Adrenal gland (tissue), 19 donors: ENCODE results near the gene SELP. TPM values are rescaled to one million over a fixed set of nuclear protein-coding genes. Genes with fewer than 3 reads are reported as not detected.
"Not testable (repeated sequence)": the region's sequence is repeated elsewhere in the genome, so short reads cannot be mapped to it uniquely, and the experiment has no call there.

ENCODE experiments used
- DNase-seq, 7 donors: peaks; one replicate each; pipeline ENCODE4 v3.0.0-alpha.2; 2019 to 2020
- H3K27ac ChIP-seq, 5 donors: fragments of 200-600 bp; sonication (generic) in 4 of 5; 1 replicate in 3 of 5; 2 replicates in 2 of 5; pipeline versions ENCODE4 v1.5.1 to v1.8.0; 2016 to 2020; ENCODE audit warnings: mild to moderate bottlenecking in 1 of 5
- H3K27me3 ChIP-seq: fragments of 200-600 bp; 2 replicates; pipeline ENCODE4 v1.8.0; 2021
- H3K36me3 ChIP-seq, 2 donors: fragments of 200-600 bp; replicated peaks in 1 of 2; 1 replicate in 1 of 2; 2 replicates in 1 of 2; pipeline versions ENCODE4 v1.5.1 to v1.8.0; 2018 to 2022
- H3K4me1 ChIP-seq, 2 donors: fragments of 200-600 bp; replicated peaks in 1 of 2; 1 replicate in 1 of 2; 2 replicates in 1 of 2; pipeline versions ENCODE4 v1.5.1 to v1.8.0; 2018 to 2021
- H3K4me3 ChIP-seq, 4 donors: fragments of 200-600 bp; sonication (generic) in 3 of 4; one replicate each; pipeline ENCODE4 v1.5.1; 2016 to 2018
- H3K9me3 ChIP-seq, 3 donors: fragments of 200-600 bp; sonication (generic) in 1 of 3; replicated peaks in 1 of 3; 1 replicate in 2 of 3; 2 replicates in 1 of 3; pipeline versions ENCODE4 v1.5.1 to v1.8.0; 2016 to 2021
- POLR2A ChIP-seq, 2 donors: fragments of 450-650 bp; IDR thresholded peaks; one replicate each; pipeline ENCODE4 v1.6.1; 2017; ENCODE audit warnings: antibody characterized with exemption in 2 of 2, mild to moderate bottlenecking in 2 of 2, moderate library complexity in 1 of 2
- WGBS, 4 donors: extraction: QIAGEN DNeasy Blood & Tissue Kit in 2 of 4; methylation state at CpG; one replicate each; pipeline versions ENCODE4 v1.1.5 to v1.1.7; 2013 to 2017; 5-methylcytosine and 5-hydroxymethylcytosine counted together
- intact Hi-C, 2 donors: fragments of 100-400 bp; cut with DNase I; formaldehyde crosslinking; loops; one replicate each; pipeline versions ENCODE4 v1.14.1 to v1.15.0; 2022 to 2023
- long read RNA-seq, 10 donors: library from polyadenylated mRNA in 3 of 10; unstranded in 2 of 10; stranded (forward) in 1 of 10; transcript quantifications; one replicate each; pipeline ENCODE4 v2.0.0 and lab custom pipeline, GENCODE V29; 2021 to 2026
- polyA plus RNA-seq, 3 donors: library from polyadenylated mRNA; stranded (reverse); fragments of 200-250 nt in 2 of 3; fragments of 350-450 nt in 1 of 3; fragmentation: Illumina TruSeq in 1 of 3; extraction: RNeasy Lipid Tissue Mini Kit (QIAGEN cat#74804) in 1 of 3; gene quantifications; one replicate each; pipeline ENCODE4 v1.2.3, GENCODE V29; 2013 to 2014
- total RNA-seq, 9 donors: library from RNA; depleted of rRNA in 4 of 9; stranded (reverse); fragments of >200 nt in 4 of 9; fragments of 120-200 nt in 1 of 9; fragmentation: NEBNext Ultra II Directional in 1 of 9; extraction: Animal tissue kit (Norgen Biotek cat#: 25700) in 1 of 9; gene quantifications; one replicate each; pipeline versions ENCODE4 v1.1.0 to v1.2.4, GENCODE V29; 2013 to 2023
- TF ChIP-seq, protein P1 (sequence below), 6 experiments: fragments of 450-650 bp in 4 of 6; fragments of 200-600 bp in 2 of 6; sonication (generic) in 1 of 6; IDR thresholded peaks; 1 replicate in 5 of 6; 2 replicates in 1 of 6; pipeline versions ENCODE4 v1.5.1 to v1.8.0; 2016 to 2021; ENCODE audit warnings: antibody characterized with exemption in 6 of 6, mild to moderate bottlenecking in 2 of 6, moderate library complexity in 1 of 6
- donor health status: healthy with polysubstance abuse.
- donor health status: Bipolar disorder and iron deficiency.
- donor health status: DM: yes; HTN: yes; CAD: no.
- donor health status: DM: no; HTN: no; CAD: no.
- donor health status: DM: no; HTN: no; CAD: no.
- donor health status: DM: yes; HTN: yes; CAD: no.

The SELP gene
- total RNA-seq: 10 to 100 TPM in 2 of 9 donors, 1 to 10 TPM in 7; 2.3 to 10.9 (median 3.5) TPM
- polyA plus RNA-seq: 1 to 10 TPM; 1.6 to 5.1 (median 3.3) TPM
- long read RNA-seq, donor 1: 0 reads
- long read RNA-seq, donor 2: 0 reads
- long read RNA-seq, donor 3: 0 reads
- long read RNA-seq, donor 4, partial matches to known transcripts: 1 of 1 reads
- long read RNA-seq, donor 4, other reads (novel, unspliced or antisense): 0 of 1 reads
- long read RNA-seq, donor 5, partial matches to known transcripts: 0 of 4 reads
- long read RNA-seq, donor 5, other reads (novel, unspliced or antisense): 4 of 4 reads
- long read RNA-seq, donor 6, partial matches to known transcripts: 1 of 1 reads
- long read RNA-seq, donor 6, other reads (novel, unspliced or antisense): 0 of 1 reads
- long read RNA-seq, donor 7: 0 reads
- long read RNA-seq, donor 8, partial matches to known transcripts: 0 of 1 reads
- long read RNA-seq, donor 8, other reads (novel, unspliced or antisense): 0 of 1 reads
- long read RNA-seq, donor 9: 0 reads
- long read RNA-seq, donor 10: 0 reads

DNA sequence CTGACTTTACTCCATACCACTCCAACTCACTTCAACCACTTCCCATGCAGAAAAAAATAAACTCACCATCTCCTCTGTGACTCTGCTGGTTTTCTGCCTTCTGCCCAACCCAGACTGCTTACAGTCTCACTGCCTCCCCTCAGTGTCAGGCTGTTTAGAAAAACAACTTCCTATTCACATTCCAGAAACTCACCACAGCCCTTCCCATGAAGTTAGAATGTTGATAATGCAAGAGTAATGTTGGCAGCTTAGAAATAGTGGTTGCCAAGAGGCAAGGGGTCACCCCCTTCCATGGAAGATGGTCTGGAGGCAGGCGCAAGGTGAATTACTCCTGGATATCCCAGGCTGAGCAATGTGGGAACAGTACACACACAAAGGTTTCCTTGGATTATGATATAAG, at the start of gene SELP:
TSS of gene SELP (minus strand) at position 119 of the 400 bp plus-strand sequence. CDS start at position 69, 50 bp downstream.
- H3K36me3 ChIP-seq: no peaks in the 10 kb centered on the region
- peak within 1 kb of the TSS in 1 of 5 donors; percentile 68 for H3K27ac ChIP-seq
- TF ChIP-seq, protein P1, sequence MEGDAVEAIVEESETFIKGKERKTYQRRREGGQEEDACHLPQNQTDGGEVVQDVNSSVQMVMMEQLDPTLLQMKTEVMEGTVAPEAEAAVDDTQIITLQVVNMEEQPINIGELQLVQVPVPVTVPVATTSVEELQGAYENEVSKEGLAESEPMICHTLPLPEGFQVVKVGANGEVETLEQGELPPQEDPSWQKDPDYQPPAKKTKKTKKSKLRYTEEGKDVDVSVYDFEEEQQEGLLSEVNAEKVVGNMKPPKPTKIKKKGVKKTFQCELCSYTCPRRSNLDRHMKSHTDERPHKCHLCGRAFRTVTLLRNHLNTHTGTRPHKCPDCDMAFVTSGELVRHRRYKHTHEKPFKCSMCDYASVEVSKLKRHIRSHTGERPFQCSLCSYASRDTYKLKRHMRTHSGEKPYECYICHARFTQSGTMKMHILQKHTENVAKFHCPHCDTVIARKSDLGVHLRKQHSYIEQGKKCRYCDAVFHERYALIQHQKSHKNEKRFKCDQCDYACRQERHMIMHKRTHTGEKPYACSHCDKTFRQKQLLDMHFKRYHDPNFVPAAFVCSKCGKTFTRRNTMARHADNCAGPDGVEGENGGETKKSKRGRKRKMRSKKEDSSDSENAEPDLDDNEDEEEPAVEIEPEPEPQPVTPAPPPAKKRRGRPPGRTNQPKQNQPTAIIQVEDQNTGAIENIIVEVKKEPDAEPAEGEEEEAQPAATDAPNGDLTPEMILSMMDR (IDR thresholded peaks at IDR 0.05): no peak
- no peak for TF ChIP-seq POLR2A (IDR thresholded peaks at IDR 0.05)
- DNase-seq: no peak
- no peaks in the 10 kb centered on the region for H3K4me1 ChIP-seq
- intact Hi-C loops: no loop called here
- peaks cover 0 to 9% (median 6%) of the 10 kb centered on the region in 3 donors for H3K9me3 ChIP-seq
- 43 to 53% (median 47%) methylated on average over 1 of the region's 1 CpG for WGBS, 4 donors
- no peak within 1 kb of the TSS for H3K4me3 ChIP-seq
- no peaks in the 10 kb centered on the region for H3K27me3 ChIP-seq

DNA sequence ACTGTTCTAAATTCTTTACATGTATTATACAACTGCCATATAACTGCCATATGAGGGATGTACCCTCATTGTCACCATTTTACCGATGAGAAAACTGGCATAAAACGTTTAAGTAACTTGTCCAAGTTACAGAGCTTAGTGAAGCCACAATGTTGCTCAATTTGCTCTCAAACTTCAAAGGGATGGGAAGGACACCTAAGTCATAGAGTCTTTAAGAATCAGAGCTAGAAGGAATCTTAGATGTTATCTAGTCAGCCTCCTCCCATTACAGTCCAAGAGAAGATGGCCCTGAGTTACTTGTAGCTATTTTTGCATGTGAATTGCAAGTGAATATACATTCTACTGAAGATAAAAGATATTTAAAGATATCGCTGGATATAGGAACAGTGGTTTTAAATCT, 49.8 kb upstream of the SELP start:
- DNase-seq: no peak
- Histone ChIP-seq H3K27me3 (no peaks in the 10 kb centered on the region), H3K36me3 (no peaks in the 10 kb centered on the region), H3K27ac (no peak overlapping the region), H3K4me3 (no peak overlapping the region), H3K4me1 (no peaks in the 10 kb centered on the region), H3K9me3 (no peaks in the 10 kb centered on the region)
- intact Hi-C loops: no loop called here
- WGBS, 4 donors: 66 to 70% (median 67%) methylated on average over 3 of the region's 3 CpGs
- no peak for TF ChIP-seq POLR2A (IDR thresholded peaks at IDR 0.05)
- TF ChIP-seq, protein P1 (IDR thresholded peaks at IDR 0.05): no peak

DNA sequence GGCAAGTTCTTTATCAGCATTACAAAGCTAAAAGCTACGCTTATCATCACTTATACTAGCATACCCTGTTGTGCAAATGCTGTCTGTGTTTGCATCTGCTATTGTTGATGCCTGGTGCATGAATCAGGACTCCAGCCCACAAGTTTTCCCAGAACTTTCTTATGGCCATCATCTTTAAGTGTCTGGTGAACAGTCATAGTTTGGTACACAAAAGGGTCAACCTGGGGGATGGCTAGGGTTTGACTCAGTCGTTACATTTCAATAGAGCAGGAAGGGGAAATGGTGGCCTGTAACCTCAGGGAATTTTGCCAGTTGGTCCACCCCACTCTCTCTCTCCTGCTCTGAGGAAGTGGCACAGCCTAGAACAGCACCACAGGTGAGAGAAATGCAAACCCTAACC, 46.1 kb upstream of the SELP start:
- Histone ChIP-seq H3K36me3 (no peaks in the 10 kb centered on the region), H3K9me3 (no peaks in the 10 kb centered on the region), H3K27me3 (no peaks in the 10 kb centered on the region), H3K27ac (no peak overlapping the region), H3K4me1 (no peaks in the 10 kb centered on the region), H3K4me3 (no peak overlapping the region)
- TF ChIP-seq, protein P1 (IDR thresholded peaks at IDR 0.05): no peak
- no peak for TF ChIP-seq POLR2A (IDR thresholded peaks at IDR 0.05)
- 32 to 59% (median 34%) methylated on average over 1 to 2 of the region's 2 CpGs for WGBS, 4 donors
- no peak for DNase-seq
- intact Hi-C loops: no loop called here

DNA sequence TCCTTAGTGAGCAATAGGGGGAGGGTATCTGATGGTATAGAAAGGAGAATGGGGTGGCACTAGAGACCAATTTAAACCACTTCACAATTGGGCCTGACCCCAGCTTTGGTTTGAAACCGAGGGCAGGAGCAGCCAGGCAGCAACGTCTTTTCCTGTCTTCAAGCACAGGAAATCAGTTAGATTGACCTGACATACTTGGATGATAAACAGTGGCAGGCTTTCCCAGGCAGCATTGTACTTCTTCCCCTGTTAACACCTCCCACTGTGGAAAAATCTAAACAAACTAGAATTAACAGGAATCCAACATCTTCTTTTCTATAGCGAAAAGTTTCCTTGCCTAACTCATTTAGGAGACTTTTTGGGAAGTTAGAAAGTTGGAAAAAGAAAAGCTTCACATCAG, 40.9 kb upstream of the SELP start:
- intact Hi-C loops: no loop called here
- Histone ChIP-seq H3K4me3 (no peak overlapping the region), H3K9me3 (no peaks in the 10 kb centered on the region), H3K4me1 (no peaks in the 10 kb centered on the region), H3K27me3 (no peaks in the 10 kb centered on the region), H3K27ac (peak overlapping the region in 1 of 5 donors; percentile 49), H3K36me3 (no peaks in the 10 kb centered on the region)
- TF ChIP-seq, protein P1 (IDR thresholded peaks at IDR 0.05): no peak
- TF ChIP-seq POLR2A (IDR thresholded peaks at IDR 0.05): no peak
- WGBS, 4 donors: 22 to 44% (median 39%) methylated on average over 3 of the region's 3 CpGs
- DNase-seq: peak in 1 of 7 donors; percentile 14

DNA sequence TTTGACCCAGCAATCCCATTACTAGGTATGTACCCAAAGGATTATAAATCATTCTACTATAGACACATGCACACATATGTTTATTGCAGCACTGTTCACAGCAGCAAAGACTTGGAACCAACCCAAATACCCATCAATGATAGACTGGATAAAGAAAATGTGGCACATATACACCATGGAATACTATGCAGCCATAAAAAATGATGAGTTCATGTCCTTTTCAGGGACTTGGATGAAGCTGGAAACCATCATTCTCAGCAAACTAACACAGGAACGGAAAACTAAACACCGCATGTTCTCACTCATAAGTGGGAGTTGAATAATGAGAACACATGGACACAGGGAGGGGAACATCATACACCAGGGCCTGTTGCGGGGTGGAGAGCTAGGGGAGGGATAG, 40.3 kb upstream of the SELP start:
- H3K36me3 ChIP-seq, H3K9me3 ChIP-seq, intact Hi-C loops, H3K4me1 ChIP-seq, H3K27me3 ChIP-seq, DNase-seq, H3K4me3 ChIP-seq: not testable (repeated sequence)
- whole genome bisulfite sequencing, 4 donors: 83 to 93% (median 88%) methylated on average over 3 of the region's 3 CpGs
- peak overlapping the region in 1 of 5 donors; percentile 49 for H3K27ac ChIP-seq

DNA sequence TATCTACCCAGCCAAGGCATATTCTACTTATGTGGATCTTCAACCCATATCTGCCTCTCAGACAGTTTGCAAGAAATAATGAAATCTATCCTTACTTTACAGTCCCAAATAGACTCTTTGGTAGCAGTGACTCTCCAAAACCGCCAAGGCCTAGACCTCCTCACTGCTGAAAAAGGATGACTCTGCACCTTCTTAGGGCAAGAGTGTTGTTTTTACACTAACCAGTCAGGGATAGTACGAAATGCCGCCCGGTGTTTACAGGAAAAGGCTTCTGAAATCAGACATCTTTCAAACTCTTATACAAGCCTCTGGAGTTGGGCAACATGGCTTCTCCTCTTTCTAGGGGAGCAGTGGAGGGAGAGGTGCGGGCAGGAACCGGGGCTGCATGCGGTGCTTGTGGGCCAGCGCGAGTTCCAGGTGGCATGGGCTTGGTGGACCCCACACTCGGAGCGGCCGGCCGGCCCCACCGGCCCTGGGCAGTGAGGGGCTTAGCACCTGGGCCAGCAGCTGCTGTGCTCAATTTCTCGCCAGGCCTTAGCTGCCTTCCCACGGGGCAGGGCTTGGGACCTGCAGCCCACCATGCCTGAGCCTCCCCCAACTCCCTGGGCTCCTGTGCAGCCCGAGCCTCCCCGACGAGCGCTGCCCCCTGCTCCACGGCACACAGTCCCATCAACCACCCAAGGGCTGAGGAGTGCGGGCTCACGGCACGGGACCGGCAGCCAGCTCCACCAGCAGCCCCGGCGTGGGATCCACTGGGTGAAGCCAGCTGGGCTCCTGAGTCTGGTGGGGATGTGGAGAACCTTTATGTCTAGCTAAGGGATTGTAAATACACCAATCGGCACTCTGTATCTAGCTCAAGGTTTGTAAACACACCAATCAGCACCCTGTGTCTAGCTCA, 38.0 kb upstream of the SELP start:
- H3K27me3 ChIP-seq, H3K4me1 ChIP-seq, H3K4me3 ChIP-seq, intact Hi-C loops, DNase-seq, H3K9me3 ChIP-seq, H3K36me3 ChIP-seq, H3K27ac ChIP-seq: not testable (repeated sequence)
- 82 to 95% (median 90%) methylated on average over 20 to 27 of the region's 28 CpGs for whole genome bisulfite sequencing, 4 donors
